Sigmoid colon (tissue), 7 donors: ENCODE results near the gene PRSS8. TPM values are rescaled to one million over a fixed set of nuclear protein-coding genes. Genes with fewer than 3 reads are reported as not detected.
A peak's percentile ranks its signal among the peaks of the same experiment; 100 is the strongest.
"Not testable (repeated sequence)": the region's sequence is repeated elsewhere in the genome, so short reads cannot be mapped to it uniquely, and the experiment has no call there.

Source experiments
- DNase-seq: peaks from one replicate; pipeline ENCODE4 v3.0.0-alpha.2; 2019
- H3K27ac ChIP-seq, 4 donors: fragments of 200-600 bp; sonication (generic); one replicate each; pipeline ENCODE4 v1.5.1; 2016 to 2019; ENCODE audit warnings: mild to moderate bottlenecking in 1 of 4
- H3K27me3 ChIP-seq, 3 donors: fragments of 200-600 bp; sonication (generic); one replicate each; pipeline ENCODE4 v1.5.1; 2019; ENCODE audit warnings: mild to moderate bottlenecking in 1 of 3
- H3K36me3 ChIP-seq, 4 donors: fragments of 200-600 bp; sonication (generic); one replicate each; pipeline ENCODE4 v1.5.1; 2016 to 2019
- H3K4me1 ChIP-seq, 4 donors: fragments of 200-600 bp; sonication (generic); one replicate each; pipeline ENCODE4 v1.5.1; 2017 to 2019
- H3K4me3 ChIP-seq, 4 donors: fragments of 200-600 bp; sonication (generic); one replicate each; pipeline ENCODE4 v1.5.1; 2017 to 2019; ENCODE audit warnings: mild to moderate bottlenecking in 2 of 4, moderate library complexity in 1 of 4
- H3K9me3 ChIP-seq, 4 donors: fragments of 200-600 bp in 3 of 4; sonication (generic) in 3 of 4; one replicate each; pipeline versions ENCODE4 v1.5.1 to v1.6.1; 2013 to 2019
- EP300 ChIP-seq, 4 donors: sonication (generic); formaldehyde crosslinking; IDR thresholded peaks; one replicate each; pipeline ENCODE4 v1.6.1; 2017; ENCODE audit warnings: antibody characterized with exemption in 4 of 4
- POLR2A ChIP-seq, 2 donors: fragments of 450-650 bp; IDR thresholded peaks; one replicate each; pipeline ENCODE4 v1.6.1; 2016; ENCODE audit warnings: antibody characterized with exemption in 2 of 2, mild to moderate bottlenecking in 2 of 2, moderate library complexity in 2 of 2
- POLR2AphosphoS5 ChIP-seq, 4 donors: sonication (generic); formaldehyde crosslinking; IDR thresholded peaks; one replicate each; pipeline ENCODE4 v1.6.1; 2017; ENCODE audit warnings: antibody characterized with exemption in 4 of 4
- WGBS, 2 donors: extraction: QIAGEN DNeasy Blood & Tissue Kit; methylation state at CpG; one replicate each; pipeline ENCODE4 v1.1.7; 2013; 5-methylcytosine and 5-hydroxymethylcytosine counted together
- intact Hi-C: fragments of 100-400 bp; cut with DNase I; formaldehyde crosslinking; loops from one replicate; pipeline ENCODE4 v1.15.1; 2023
- polyA plus RNA-seq, 3 donors: library from polyadenylated mRNA; stranded (reverse); fragments of 200-250 nt; gene quantifications; one replicate each; pipeline ENCODE4 v1.2.3, GENCODE V29; 2013
- total RNA-seq, 4 donors: library from RNA; depleted of rRNA; stranded (reverse); fragments of >200 nt; gene quantifications; one replicate each; pipeline ENCODE4 v1.1.0, GENCODE V29; 2016
- TF ChIP-seq, protein P1 (sequence below), 4 experiments: fragments of 450-650 bp in 3 of 4; fragments of 200-600 bp in 1 of 4; IDR thresholded peaks; one replicate each; pipeline ENCODE4 v1.5.1; 2016 to 2019; ENCODE audit warnings: antibody characterized with exemption in 4 of 4, mild to moderate bottlenecking in 3 of 4, moderate library complexity in 2 of 4
- donor health status: healthy with polysubstance abuse.
- donor health status: Bipolar disorder and iron deficiency.
- donor health status: healthy.

PRSS8 gene
- total and polyA plus RNA-seq, 7 donors: 0.16 to 342 (median 28.9) TPM; not detected in 1

DNA sequence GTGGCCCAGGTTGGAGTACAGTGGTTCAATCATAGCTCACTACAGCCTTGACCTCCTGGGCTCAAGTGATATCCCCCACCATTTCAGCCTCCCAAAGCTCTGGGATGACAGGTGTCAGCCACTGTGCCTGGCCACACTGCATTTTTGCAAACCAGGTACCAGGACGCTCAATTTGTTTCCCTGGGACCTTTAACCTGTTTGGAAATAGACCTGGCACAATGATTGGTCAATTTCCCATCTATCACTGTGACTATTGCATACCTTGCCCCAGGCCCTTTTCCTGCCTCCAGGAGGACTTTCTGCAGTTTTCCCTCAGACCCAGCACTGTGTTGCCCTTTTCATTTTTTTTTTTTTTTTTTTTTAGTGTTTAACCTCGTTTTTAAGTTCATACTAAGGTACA is 33.3 kb upstream of the PRSS8 start:
- Histone ChIP-seq H3K4me1 (no peaks in the 10 kb centered on the region), H3K27ac (no peak overlapping the region), H3K4me3 (no peak overlapping the region), H3K9me3 (no peaks in the 10 kb centered on the region), H3K27me3 (no peaks in the 10 kb centered on the region), H3K36me3 (no peaks in the 10 kb centered on the region)
- 46 to 76% methylated on average over 2 of the region's 2 CpGs for WGBS, 2 donors
- intact Hi-C loops: no loop called here
- no peak for DNase-seq
- TF ChIP-seq, protein P1, sequence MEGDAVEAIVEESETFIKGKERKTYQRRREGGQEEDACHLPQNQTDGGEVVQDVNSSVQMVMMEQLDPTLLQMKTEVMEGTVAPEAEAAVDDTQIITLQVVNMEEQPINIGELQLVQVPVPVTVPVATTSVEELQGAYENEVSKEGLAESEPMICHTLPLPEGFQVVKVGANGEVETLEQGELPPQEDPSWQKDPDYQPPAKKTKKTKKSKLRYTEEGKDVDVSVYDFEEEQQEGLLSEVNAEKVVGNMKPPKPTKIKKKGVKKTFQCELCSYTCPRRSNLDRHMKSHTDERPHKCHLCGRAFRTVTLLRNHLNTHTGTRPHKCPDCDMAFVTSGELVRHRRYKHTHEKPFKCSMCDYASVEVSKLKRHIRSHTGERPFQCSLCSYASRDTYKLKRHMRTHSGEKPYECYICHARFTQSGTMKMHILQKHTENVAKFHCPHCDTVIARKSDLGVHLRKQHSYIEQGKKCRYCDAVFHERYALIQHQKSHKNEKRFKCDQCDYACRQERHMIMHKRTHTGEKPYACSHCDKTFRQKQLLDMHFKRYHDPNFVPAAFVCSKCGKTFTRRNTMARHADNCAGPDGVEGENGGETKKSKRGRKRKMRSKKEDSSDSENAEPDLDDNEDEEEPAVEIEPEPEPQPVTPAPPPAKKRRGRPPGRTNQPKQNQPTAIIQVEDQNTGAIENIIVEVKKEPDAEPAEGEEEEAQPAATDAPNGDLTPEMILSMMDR (IDR thresholded peaks at IDR 0.05): no peak
- no peak for TF ChIP-seq POLR2AphosphoS5 (IDR thresholded peaks at IDR 0.05)
- no peak for TF ChIP-seq POLR2A (IDR thresholded peaks at IDR 0.05)
- TF ChIP-seq EP300 (IDR thresholded peaks at IDR 0.05): no peak

DNA sequence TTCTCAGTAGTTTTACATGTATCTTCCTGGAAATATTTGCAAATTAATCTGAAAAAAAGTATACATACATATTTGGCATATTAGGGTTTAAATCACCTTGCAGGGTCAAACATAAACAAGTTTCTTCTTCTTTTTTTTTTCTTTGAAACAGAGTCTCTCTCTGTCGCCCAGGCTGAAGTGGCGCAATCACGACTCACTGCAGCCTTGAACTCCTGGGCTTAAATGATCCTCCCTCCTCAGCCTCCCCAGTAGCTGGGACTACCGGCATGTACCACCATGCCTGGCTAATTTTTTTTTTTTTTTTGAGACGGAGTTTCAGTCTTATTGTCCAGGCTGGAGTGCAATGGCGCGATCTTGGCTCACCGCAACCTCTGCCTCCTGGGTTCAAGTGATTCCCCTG is 31.8 kb upstream of the PRSS8 start:
- H3K27me3 ChIP-seq: no peaks in the 10 kb centered on the region
- no peaks in the 10 kb centered on the region for H3K9me3 ChIP-seq
- H3K27ac ChIP-seq: no peak overlapping the region
- H3K4me1 ChIP-seq: no peaks in the 10 kb centered on the region
- 91 to 93% methylated on average over 8 of the region's 8 CpGs for WGBS, 2 donors
- DNase-seq: no peak
- H3K4me3 ChIP-seq: no peak overlapping the region
- TF ChIP-seq POLR2AphosphoS5 (IDR thresholded peaks at IDR 0.05) (no peak), EP300 (IDR thresholded peaks at IDR 0.05) (no peak), POLR2A (IDR thresholded peaks at IDR 0.05) (no peak)
- TF ChIP-seq, protein P1 (IDR thresholded peaks at IDR 0.05): no peak
- no peaks in the 10 kb centered on the region for H3K36me3 ChIP-seq
- intact Hi-C loops: no loop called here

GRCh38 chr16:31157136-31157535 is 21.6 kb upstream of the PRSS8 start:
- no peak for DNase-seq
- no peak for TF ChIP-seq POLR2A (IDR thresholded peaks at IDR 0.05)
- no peak for TF ChIP-seq POLR2AphosphoS5 (IDR thresholded peaks at IDR 0.05)
- no peak for TF ChIP-seq EP300 (IDR thresholded peaks at IDR 0.05)
- TF ChIP-seq, protein P1 (IDR thresholded peaks at IDR 0.05): no peak
- Histone ChIP-seq H3K36me3 (no peaks in the 10 kb centered on the region), H3K27me3 (no peaks in the 10 kb centered on the region), H3K9me3 (no peaks in the 10 kb centered on the region), H3K27ac (no peak overlapping the region), H3K4me3 (no peak overlapping the region), H3K4me1 (no peaks in the 10 kb centered on the region)
- 36 to 47% methylated on average over 8 of the region's 8 CpGs for whole genome bisulfite sequencing, 2 donors
- intact Hi-C loops: no loop called here

- DNase-seq, H3K9me3 ChIP-seq, intact Hi-C loops, H3K27ac ChIP-seq, H3K36me3 ChIP-seq, H3K4me1 ChIP-seq, H3K4me3 ChIP-seq: not testable (repeated sequence)
- H3K27me3 ChIP-seq: peaks cover 5 to 31% (median 20%) of the 10 kb centered on the region in 3 donors
- 64 to 86% methylated on average over 6 of the region's 6 CpGs for WGBS, 2 donors
Observed at GRCh38 chr16:31150976-31151375, 15.4 kb upstream of the PRSS8 start.

DNA sequence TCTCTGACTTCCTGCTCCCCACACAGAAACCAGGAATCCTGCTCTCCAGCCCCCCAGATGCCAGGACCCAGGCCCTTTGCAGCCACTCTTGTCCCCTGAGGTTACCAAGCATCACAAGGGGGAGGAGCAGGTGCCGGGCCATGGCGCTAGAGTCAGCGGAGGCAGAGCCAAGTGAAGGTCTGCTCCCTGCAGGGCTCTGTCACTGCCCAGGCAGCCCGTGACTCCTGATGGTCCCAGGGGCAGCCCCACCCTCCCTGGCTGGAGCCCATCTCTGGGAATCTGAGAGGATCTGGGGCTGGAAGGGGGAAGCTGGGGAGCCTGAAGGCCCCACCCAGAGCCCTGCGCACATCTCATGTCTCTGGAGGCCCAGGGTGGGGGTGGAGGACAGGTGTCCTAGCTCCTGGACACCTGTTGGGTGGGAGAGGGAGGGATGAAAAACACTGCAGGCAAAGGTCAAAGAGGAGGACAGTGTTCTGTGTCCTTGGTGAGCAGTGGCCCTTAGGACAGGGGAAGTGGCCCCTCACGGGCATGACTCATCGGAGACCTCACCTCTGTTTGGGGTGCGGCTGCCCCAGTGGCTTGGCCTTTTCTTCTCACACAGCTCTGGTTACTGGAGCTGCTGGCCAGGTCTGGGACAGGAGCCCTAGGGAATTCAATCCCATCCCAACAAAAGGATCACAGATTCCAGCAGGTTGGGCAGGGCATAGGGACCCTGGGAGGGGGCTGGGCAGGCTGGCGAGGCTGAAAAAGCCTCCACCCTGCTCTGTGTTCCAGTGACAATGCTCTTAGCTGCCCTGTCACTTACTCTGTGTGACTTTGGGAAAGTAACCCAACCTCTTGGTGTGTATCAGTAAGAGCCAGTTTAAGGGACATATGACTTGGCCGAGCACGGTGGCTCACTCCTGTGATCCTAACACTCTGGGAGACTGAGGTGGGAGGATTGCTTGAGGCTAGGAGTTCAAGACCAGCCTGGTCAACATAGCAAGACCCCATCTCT is 14.7 kb upstream of the PRSS8 start, which contains the start of gene PRSS36:
Gene PRSS36 (minus strand): TSS at position 173 of the 997 bp plus-strand sequence. CDS start 31 bp downstream, at position 142.
- TF ChIP-seq POLR2A (IDR thresholded peaks at IDR 0.05) (no peak), POLR2AphosphoS5 (IDR thresholded peaks at IDR 0.05) (no peak), EP300 (IDR thresholded peaks at IDR 0.05) (no peak)
- TF ChIP-seq, protein P1 (IDR thresholded peaks at IDR 0.05): no peak
- peaks cover 0 to 7% (median 2%) of the 10 kb centered on the region in 4 donors for H3K4me1 ChIP-seq
- no peaks in the 10 kb centered on the region for H3K9me3 ChIP-seq
- intact Hi-C loops: no loop called here
- H3K27me3 ChIP-seq: peaks cover 5 to 31% (median 20%) of the 10 kb centered on the region in 3 donors
- no peak within 1 kb of the TSS for H3K4me3 ChIP-seq
- H3K27ac ChIP-seq: peak within 1 kb of the TSS in 2 of 4 donors; percentile 18 to 27
- no peaks in the 10 kb centered on the region for H3K36me3 ChIP-seq
- DNase-seq: no peak
- 81 to 84% methylated on average over 11 of the region's 11 CpGs for WGBS, 2 donors
